NB4 (cell line): ENCODE measurements around the gene NTN1.

Experiments
- CTCF ChIP-seq: IDR thresholded peaks from one replicate; pipeline ENCODE4 v1.5.1; 2012; ENCODE audit warnings: low read depth, low read length
- POLR2A ChIP-seq: IDR thresholded peaks from 2 replicates; pipeline ENCODE4 v1.6.1; 2011; ENCODE audit warnings: mild to moderate bottlenecking; ENCODE audit not compliant: insufficient read length; ENCODE audit errors: extremely low read depth

GRCh38 chr17:9109933-9110332 is 88.6 kb downstream of the NTN1 start:
- TF ChIP-seq CTCF (no peak), POLR2A (no peak)
